ENCODE measurements around the gene PCDHGB4.
A peak's percentile ranks its signal among the peaks of the same experiment; 100 is the strongest.
"Not testable (repeated sequence)": the region's sequence is repeated elsewhere in the genome, so short reads cannot be mapped to it uniquely, and the experiment has no call there.

The PCDHGB4 gene

DNA sequence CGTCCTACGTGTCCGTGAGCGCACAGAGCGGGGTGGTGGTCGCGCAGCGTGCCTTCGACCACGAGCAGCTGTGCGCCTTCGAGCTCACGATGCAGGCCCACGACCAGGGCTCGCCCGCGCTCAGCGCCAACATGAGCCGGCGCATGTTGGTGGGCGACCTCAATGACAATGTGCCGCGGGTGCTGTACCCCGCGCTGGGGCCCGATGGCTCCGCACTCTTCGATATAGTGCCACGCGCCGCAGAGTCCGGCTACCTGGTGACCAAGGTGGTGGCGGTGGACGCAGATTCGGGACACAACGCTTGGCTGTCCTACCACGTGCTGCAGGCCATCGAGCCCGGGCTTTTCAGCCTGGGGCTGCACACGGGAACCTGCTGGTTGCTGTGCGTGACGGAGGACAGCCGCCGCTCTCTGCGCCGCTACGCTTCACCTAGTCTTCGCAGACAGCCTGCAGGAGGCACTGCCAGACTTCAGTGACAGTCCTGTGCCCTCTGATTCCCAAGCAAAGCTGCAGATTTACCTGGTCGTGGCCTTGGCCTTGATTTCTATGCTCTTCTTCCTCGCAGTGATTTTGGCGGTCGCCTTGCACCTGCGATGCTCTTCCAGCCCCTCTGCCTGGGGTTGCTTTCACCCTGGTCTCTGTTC is 40.4 kb downstream of the PCDHGB4 start:
- peaks cover 98% of the 10 kb centered on the region for H3K36me3 Mint-ChIP-seq (ENCODE audit: low read depth)
- no peak overlapping the region for H3K27ac Mint-ChIP-seq
- TF ChIP-seq CTCF (IDR thresholded peaks at IDR 0.05): no peak
- no peaks in the 10 kb centered on the region for H3K4me1 Mint-ChIP-seq
- H3K4me3 Mint-ChIP-seq: peak overlapping the region; percentile 44
- DNase-seq: no peak
- no peaks in the 10 kb centered on the region for H3K27me3 Mint-ChIP-seq (ENCODE audit: low read depth, poor library complexity)
- peaks cover 99% of the 10 kb centered on the region for H3K9me3 Mint-ChIP-seq

GRCh38 chr5:141430332-141431113 is 43.0 kb downstream of the PCDHGB4 start, which contains the start of gene PCDHGA12:
TSS of gene PCDHGA12 (plus strand) at chr5:141430507. CDS start at chr5:141430760, 253 bp downstream.
- Mint-ChIP-seq H3K27me3 (ENCODE audit: low read depth, poor library complexity) (no peaks in the 10 kb centered on the region), H3K9me3 (peaks cover 100% of the 10 kb centered on the region), H3K4me1 (no peaks in the 10 kb centered on the region), H3K4me3 (no peak within 1 kb of the TSS), H3K27ac (no peak within 1 kb of the TSS), H3K36me3 (ENCODE audit: low read depth) (peaks cover 99% of the 10 kb centered on the region)
- no peak for TF ChIP-seq CTCF (IDR thresholded peaks at IDR 0.05)
- DNase-seq: no peak

DNA sequence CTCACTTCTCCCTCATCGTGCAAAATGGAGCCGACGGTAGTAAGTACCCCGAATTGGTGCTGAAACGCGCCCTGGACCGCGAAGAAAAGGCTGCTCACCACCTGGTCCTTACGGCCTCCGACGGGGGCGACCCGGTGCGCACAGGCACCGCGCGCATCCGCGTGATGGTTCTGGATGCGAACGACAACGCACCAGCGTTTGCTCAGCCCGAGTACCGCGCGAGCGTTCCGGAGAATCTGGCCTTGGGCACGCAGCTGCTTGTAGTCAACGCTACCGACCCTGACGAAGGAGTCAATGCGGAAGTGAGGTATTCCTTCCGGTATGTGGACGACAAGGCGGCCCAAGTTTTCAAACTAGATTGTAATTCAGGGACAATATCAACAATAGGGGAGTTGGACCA is 43.8 kb downstream of the PCDHGB4 start:
- Mint-ChIP-seq H3K27ac (no peak overlapping the region), H3K9me3 (peaks cover 100% of the 10 kb centered on the region), H3K4me1 (no peaks in the 10 kb centered on the region), H3K4me3 (no peak overlapping the region), H3K27me3 (ENCODE audit: low read depth, poor library complexity) (no peaks in the 10 kb centered on the region), H3K36me3 (ENCODE audit: low read depth) (peaks cover 99% of the 10 kb centered on the region)
- DNase-seq: no peak
- no peak for TF ChIP-seq CTCF (IDR thresholded peaks at IDR 0.05)

DNA sequence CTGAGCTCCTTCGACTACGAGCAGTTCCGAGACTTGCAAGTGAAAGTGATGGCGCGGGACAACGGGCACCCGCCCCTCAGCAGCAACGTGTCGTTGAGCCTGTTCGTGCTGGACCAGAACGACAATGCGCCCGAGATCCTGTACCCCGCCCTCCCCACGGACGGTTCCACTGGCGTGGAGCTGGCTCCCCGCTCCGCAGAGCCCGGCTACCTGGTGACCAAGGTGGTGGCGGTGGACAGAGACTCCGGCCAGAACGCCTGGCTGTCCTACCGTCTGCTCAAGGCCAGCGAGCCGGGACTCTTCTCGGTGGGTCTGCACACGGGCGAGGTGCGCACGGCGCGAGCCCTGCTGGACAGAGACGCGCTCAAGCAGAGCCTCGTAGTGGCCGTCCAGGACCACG is 44.8 kb downstream of the PCDHGB4 start:
- H3K27ac Mint-ChIP-seq; DNase-seq; H3K27me3 Mint-ChIP-seq (ENCODE audit: low read depth, poor library complexity); H3K4me1 Mint-ChIP-seq; H3K4me3 Mint-ChIP-seq: not testable (repeated sequence)
- H3K9me3 Mint-ChIP-seq: peaks cover 100% of the 10 kb centered on the region
- H3K36me3 Mint-ChIP-seq (ENCODE audit: low read depth): peaks cover 99% of the 10 kb centered on the region

DNA sequence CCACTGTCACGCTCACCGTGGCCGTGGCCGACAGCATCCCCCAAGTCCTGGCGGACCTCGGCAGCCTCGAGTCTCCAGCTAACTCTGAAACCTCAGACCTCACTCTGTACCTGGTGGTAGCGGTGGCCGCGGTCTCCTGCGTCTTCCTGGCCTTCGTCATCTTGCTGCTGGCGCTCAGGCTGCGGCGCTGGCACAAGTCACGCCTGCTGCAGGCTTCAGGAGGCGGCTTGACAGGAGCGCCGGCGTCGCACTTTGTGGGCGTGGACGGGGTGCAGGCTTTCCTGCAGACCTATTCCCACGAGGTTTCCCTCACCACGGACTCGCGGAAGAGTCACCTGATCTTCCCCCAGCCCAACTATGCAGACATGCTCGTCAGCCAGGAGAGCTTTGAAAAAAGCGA is 45.2 kb downstream of the PCDHGB4 start:
- peaks cover 100% of the 10 kb centered on the region for H3K9me3 Mint-ChIP-seq

DNA sequence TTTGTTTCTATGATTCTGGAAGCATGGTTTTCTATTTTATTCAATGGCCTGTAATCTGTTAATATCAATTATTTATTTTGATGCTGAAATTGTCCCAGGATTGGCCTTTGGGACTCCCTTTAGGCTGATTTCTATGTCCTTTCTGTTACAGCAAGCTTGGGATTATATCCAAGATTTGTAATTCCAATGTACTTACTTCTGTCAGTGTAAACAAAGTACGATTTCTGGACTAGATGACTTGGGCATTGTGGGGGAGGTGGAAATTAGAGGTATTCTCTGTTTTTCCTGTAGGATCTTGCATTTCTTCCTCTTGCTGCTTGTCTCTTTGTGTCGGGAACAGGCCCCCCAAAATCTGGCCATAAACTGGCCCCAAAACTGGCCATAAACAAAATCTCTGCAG is 46.5 kb downstream of the PCDHGB4 start:
- Mint-ChIP-seq H3K27me3 (ENCODE audit: low read depth, poor library complexity) (no peaks in the 10 kb centered on the region), H3K4me3 (no peak overlapping the region), H3K4me1 (no peaks in the 10 kb centered on the region), H3K27ac (no peak overlapping the region), H3K9me3 (peaks cover 95% of the 10 kb centered on the region), H3K36me3 (ENCODE audit: low read depth) (peaks cover 94% of the 10 kb centered on the region)
- no peak for TF ChIP-seq CTCF (IDR thresholded peaks at IDR 0.05)
- no peak for DNase-seq

More for the DNA sequence above, 45.2 kb downstream of the PCDHGB4 start:
- H3K27ac Mint-ChIP-seq; H3K4me1 Mint-ChIP-seq; DNase-seq; H3K27me3 Mint-ChIP-seq (ENCODE audit: low read depth, poor library complexity); H3K4me3 Mint-ChIP-seq: not testable (repeated sequence)
- peaks cover 99% of the 10 kb centered on the region for H3K36me3 Mint-ChIP-seq (ENCODE audit: low read depth)
